HG02938 (cell line): Measurements from ENCODE around the gene RBM4B.

ENCODE experiments used
- ATAC-seq: cut with Tn5 transposase; IDR thresholded peaks from one replicate; pipeline ENCODE4 v1.9.1; 2021; ENCODE audit warnings: mild to moderate bottlenecking, moderate library complexity; ENCODE audit not compliant: unreplicated experiment

Gene RBM4B

GRCh38 chr11:66616379-66617154 is 61.1 kb downstream of the RBM4B start, which contains the start of gene RBM14:
Gene RBM14 (plus strand): TSS chr11:66616630. CDS start chr11:66616721, 91 bp downstream.
- peak; percentile 88 for ATAC-seq
